K562 (cell line): ENCODE data around the gene LRP2. TPM values are rescaled to one million over a fixed set of nuclear protein-coding genes. Genes with fewer than 3 reads are reported as not detected.

Experiments used
- ATAC-seq: fragments of 200-7000 bp; cut with Tn5 transposase; 3 replicates; pipeline ENCODE4 v1.9.1; 2020; ENCODE audit warnings: moderate library complexity
- BruUV-seq: library from RNA; stranded (reverse); fragments of 400-500 nt; replicated peaks from 2 replicates; lab custom pipeline; 2021; lab: Mats Ljungman, UMichigan
- CTCF ChIA-PET: fragments of 300-600 bp; formaldehyde crosslinking; extraction: SDS; loops from one replicate; lab custom pipeline; 2021; ENCODE audit warnings: low intra/inter-chr PET ratio; lab: Yijun Ruan, JAX
- POLR2A ChIA-PET: fragments of 300-600, 350-650 bp; sonication (Branson Sonifier 250); formaldehyde crosslinking; extraction: SDS; loops from one replicate; lab custom pipeline; 2021; ENCODE audit warnings: antibody characterized with exemption, inconsistent platforms; lab: Yijun Ruan, JAX
- DNase-seq, 4 experiments: peaks; one replicate each; pipeline versions ENCODE4 v3.0.0 to v3.0.0-alpha.2; 2011 to 2018; ENCODE audit warnings: low spot score in 3 of 4, mixed read lengths in 3 of 4; ENCODE audit errors: extremely low read depth in 1 of 4
- FAIRE-seq: peaks from 2 replicates; lab custom pipeline; 2011; peaks lifted over from hg19 to GRCh38; lab: Jason Lieb, UNC
- H2AFZ ChIP-seq: 2 replicates; pipeline ENCODE4 v1.6.0; 2011; ENCODE audit warnings: low read depth, low read length, control low read depth, inconsistent platforms
- H3K27ac ChIP-seq: fragments of 200-600 bp; 3 replicates; pipeline ENCODE4 v1.8.0; 2011; ENCODE audit warnings: low read depth, mild to moderate bottlenecking, control low read depth, inconsistent platforms, low read length, moderate library complexity, mixed read lengths; ENCODE audit errors: extremely low read depth
- H3K27me3 ChIP-seq, 2 experiments: fragments of 300-600 bp in 1 of 2; 2 replicates in 1 of 2; 3 replicates in 1 of 2; pipeline versions ENCODE4 v1.6.0 to v1.8.0; 2011; ENCODE audit warnings: inconsistent platforms in 2 of 2, low read length in 2 of 2, mild to moderate bottlenecking in 1 of 2, mixed read lengths in 1 of 2, moderate library complexity in 1 of 2; ENCODE audit not compliant: control insufficient read depth in 2 of 2, insufficient read depth in 2 of 2
- H3K36me3 ChIP-seq: fragments of 300-600 bp; 3 replicates; pipeline ENCODE4 v1.8.0; 2011; ENCODE audit warnings: mild to moderate bottlenecking, low read length, inconsistent platforms; ENCODE audit not compliant: control insufficient read depth, insufficient read depth
- H3K4me1 ChIP-seq, 2 experiments: fragments of 200-600 bp in 1 of 2; replicated peaks in 1 of 2; 2 replicates in 1 of 2; 3 replicates in 1 of 2; pipeline versions ENCODE4 v1.5.1 to v1.8.0; 2011; ENCODE audit warnings: inconsistent platforms in 2 of 2, low read length in 2 of 2, mild to moderate bottlenecking in 1 of 2, mixed read lengths in 1 of 2, moderate library complexity in 1 of 2; ENCODE audit not compliant: control insufficient read depth in 2 of 2, insufficient read depth in 2 of 2
- H3K4me2 ChIP-seq: 2 replicates; pipeline ENCODE4 v1.6.1; 2011; ENCODE audit warnings: low read length, control low read depth, inconsistent platforms, mixed read lengths; ENCODE audit not compliant: insufficient read depth
- H3K4me3 ChIP-seq: fragments of 200-600 bp; sonication (generic), shearing (Covaris generic); 2 replicates; pipeline ENCODE4 v1.5.1; 2016; ENCODE audit warnings: control low read depth, inconsistent platforms
- H3K79me2 ChIP-seq: fragments of 200-600 bp; 3 replicates; pipeline ENCODE4 v1.8.0; 2011; ENCODE audit warnings: low read length, inconsistent platforms; ENCODE audit not compliant: control insufficient read depth, insufficient read depth
- H3K9ac ChIP-seq, 2 experiments: 2 replicates each; pipeline versions ENCODE4 v1.6.0 to v1.6.1; 2011; ENCODE audit warnings: low read depth in 2 of 2, low read length in 2 of 2, control low read depth in 1 of 2, inconsistent platforms in 1 of 2, mild to moderate bottlenecking in 1 of 2, mixed read lengths in 1 of 2; ENCODE audit not compliant: insufficient read depth in 1 of 2
- H3K9me1 ChIP-seq: one replicate; pipeline ENCODE4 v1.6.0; 2011; ENCODE audit warnings: inconsistent platforms, mild to moderate bottlenecking, low read length, moderate library complexity; ENCODE audit not compliant: control insufficient read depth, insufficient read depth
- H3K9me3 ChIP-seq: replicated peaks from 2 replicates; pipeline ENCODE4 v1.5.1; 2011; ENCODE audit warnings: low read depth, low read length, inconsistent platforms; ENCODE audit not compliant: control insufficient read depth, insufficient read depth
- H4K20me1 ChIP-seq: replicated peaks from 2 replicates; pipeline ENCODE4 v1.6.1; 2011; ENCODE audit warnings: low read length, inconsistent platforms, mixed read lengths; ENCODE audit not compliant: control insufficient read depth, insufficient read depth
- KAT7 ChIP-seq: sonication (generic); formaldehyde crosslinking; IDR thresholded peaks from 2 replicates; pipeline ENCODE4 v1.8.0; 2022; ENCODE audit warnings: missing genetic modification reagents, mild to moderate bottlenecking, borderline replicate concordance
- OTX1 ChIP-seq: fragments of 450-650 bp; formaldehyde crosslinking; IDR thresholded peaks from 2 replicates; pipeline ENCODE4 v1.4.0; 2022; ENCODE audit warnings: mild to moderate bottlenecking
- SP2 ChIP-seq: IDR thresholded peaks from 2 replicates; pipeline ENCODE4 v1.6.1; 2011; ENCODE audit warnings: mild to moderate bottlenecking, low read depth, low read length, moderate library complexity; ENCODE audit not compliant: poor library complexity, severe bottlenecking; ENCODE audit errors: extremely low read depth
- WGBS: fragments of 100-300 bp; shearing (Covaris generic); methylation state at CpG from one replicate; pipeline ENCODE4 v1.1.6; 2016; ENCODE audit warnings: low coverage, mixed read lengths; ENCODE audit not compliant: insufficient coverage; ENCODE audit errors: missing lambda C conversion rate; 5-methylcytosine and 5-hydroxymethylcytosine counted together
- in situ Hi-C: fragments of 300-500 bp; cut with MboI; formaldehyde crosslinking; loops from 4 replicates; pipeline ENCODE4 v1.15.0; 2018; ENCODE audit warnings: inconsistent platforms, mixed read lengths
- intact Hi-C: fragments of 100-400 bp; cut with micrococcal nuclease; formaldehyde crosslinking; loops from 2 replicates; pipeline ENCODE4 v1.14.2; 2022
- polyA plus RNA-seq, 8 experiments: library from polyadenylated mRNA; depleted of rRNA in 4 of 8; stranded (reverse) in 5 of 8; unstranded in 3 of 8; fragments of >200 nt; fragmentation: Nextera tagmentation in 2 of 8; fragmentation: Illumina TruSeq in 1 of 8; extraction: Ambion mirVana in 2 of 8; extraction: Trizol in 1 of 8; gene quantifications; 2 replicates each; pipeline versions ENCODE4 v1.2.1 to v1.2.3, GENCODE V29; 2011 to 2014; ENCODE audit warnings: inconsistent platforms in 1 of 8, missing spikeins in 1 of 8
- total RNA-seq, 7 experiments: library from RNA; depleted of rRNA in 6 of 7; stranded (reverse); fragments of >200 nt in 6 of 7; fragmentation: Illumina TruSeq in 2 of 7; extraction: Trizol in 2 of 7; gene quantifications; 2 replicates each; pipeline versions ENCODE4 v1.2.1 to v1.2.3, GENCODE V29; 2011 to 2021; ENCODE audit warnings: low replicate concordance in 1 of 7
- TF ChIP-seq, protein P1 (sequence below): fragments of 450-650 bp; formaldehyde crosslinking; IDR thresholded peaks from 2 replicates; pipeline ENCODE4 v1.4.0; 2020; ENCODE audit warnings: mild to moderate bottlenecking, moderate library complexity
- TF ChIP-seq, protein P2 (sequence below), 3 experiments: IDR thresholded peaks in 2 of 3; conservative IDR thresholded peaks in 1 of 3; 2 replicates each; pipeline ENCODE4 v1.5.1; 2011 to 2012; ENCODE audit warnings: low read length in 3 of 3, mild to moderate bottlenecking in 3 of 3, control low read depth in 2 of 3, improper control_type of control experiment in 1 of 3, inconsistent platforms in 1 of 3, low read depth in 1 of 3, mixed read lengths in 1 of 3, moderate library complexity in 1 of 3; ENCODE audit not compliant: insufficient read depth in 2 of 3

Gene LRP2
- total and polyA plus RNA-seq, 9 of the 15 experiments (the other 6 are each of a cell fraction or from before 2014, with no cell fraction given): 0.04 to 0.18 (median 0.11) TPM; not detected in 1

DNA sequence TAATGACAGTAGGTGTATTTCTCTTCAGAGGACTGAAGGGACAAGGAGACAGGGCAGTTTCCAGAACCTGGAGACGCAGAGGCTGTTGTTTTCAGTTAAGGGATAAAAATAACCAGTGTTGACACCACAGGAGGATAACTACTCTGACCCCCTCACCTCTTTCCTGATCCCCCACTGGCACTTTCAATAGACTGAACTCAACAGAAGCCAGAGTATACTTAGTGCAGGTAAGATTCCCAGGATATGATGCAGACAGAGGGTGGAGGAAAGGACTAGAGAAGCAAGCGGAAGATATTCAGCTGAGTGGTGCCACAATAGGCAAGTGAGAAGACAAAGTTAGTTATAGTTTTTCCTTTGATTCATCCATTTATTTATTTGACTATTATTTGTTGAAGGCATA lies 273.2 kb downstream of the LRP2 start (continued):
- TF ChIP-seq, protein P1, sequence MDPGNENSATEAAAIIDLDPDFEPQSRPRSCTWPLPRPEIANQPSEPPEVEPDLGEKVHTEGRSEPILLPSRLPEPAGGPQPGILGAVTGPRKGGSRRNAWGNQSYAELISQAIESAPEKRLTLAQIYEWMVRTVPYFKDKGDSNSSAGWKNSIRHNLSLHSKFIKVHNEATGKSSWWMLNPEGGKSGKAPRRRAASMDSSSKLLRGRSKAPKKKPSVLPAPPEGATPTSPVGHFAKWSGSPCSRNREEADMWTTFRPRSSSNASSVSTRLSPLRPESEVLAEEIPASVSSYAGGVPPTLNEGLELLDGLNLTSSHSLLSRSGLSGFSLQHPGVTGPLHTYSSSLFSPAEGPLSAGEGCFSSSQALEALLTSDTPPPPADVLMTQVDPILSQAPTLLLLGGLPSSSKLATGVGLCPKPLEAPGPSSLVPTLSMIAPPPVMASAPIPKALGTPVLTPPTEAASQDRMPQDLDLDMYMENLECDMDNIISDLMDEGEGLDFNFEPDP (CRISPR knock-in tag): no peak
- TF ChIP-seq OTX1 (CRISPR knock-in tag): no peak
- TF ChIP-seq KAT7 (CRISPR knock-in tag): no peak

DNA sequence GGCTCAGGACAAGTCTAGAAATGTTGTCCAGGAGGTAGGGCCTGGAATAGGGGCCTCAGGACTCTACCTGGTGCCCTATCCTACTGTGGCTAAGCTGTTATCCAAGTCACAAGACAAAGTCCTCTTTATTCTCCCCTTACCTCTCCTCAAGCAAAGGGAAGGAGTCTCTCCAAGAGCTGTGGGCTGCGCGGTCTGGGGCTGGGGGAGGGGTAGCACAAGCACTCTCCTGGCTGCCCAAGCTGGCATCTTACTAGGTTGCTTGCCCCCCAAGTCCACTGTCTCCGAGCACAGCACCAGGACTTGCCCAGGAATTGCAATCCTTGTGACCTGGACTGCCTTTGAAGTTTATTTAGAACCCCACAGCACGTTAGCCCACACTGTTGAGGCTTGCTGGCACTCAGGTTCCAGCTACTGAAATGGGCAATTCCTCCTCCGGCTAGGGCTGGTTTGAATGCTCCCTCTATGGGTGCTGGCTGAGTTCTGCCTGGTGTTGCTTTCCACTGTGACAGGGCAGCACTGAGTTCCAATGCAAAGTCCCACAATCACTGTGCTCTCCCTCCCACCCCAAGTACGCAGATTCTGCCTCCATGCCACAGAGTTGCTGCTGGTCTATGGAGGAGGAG lies 274.5 kb downstream of the LRP2 start:
- TF ChIP-seq, protein P2, sequence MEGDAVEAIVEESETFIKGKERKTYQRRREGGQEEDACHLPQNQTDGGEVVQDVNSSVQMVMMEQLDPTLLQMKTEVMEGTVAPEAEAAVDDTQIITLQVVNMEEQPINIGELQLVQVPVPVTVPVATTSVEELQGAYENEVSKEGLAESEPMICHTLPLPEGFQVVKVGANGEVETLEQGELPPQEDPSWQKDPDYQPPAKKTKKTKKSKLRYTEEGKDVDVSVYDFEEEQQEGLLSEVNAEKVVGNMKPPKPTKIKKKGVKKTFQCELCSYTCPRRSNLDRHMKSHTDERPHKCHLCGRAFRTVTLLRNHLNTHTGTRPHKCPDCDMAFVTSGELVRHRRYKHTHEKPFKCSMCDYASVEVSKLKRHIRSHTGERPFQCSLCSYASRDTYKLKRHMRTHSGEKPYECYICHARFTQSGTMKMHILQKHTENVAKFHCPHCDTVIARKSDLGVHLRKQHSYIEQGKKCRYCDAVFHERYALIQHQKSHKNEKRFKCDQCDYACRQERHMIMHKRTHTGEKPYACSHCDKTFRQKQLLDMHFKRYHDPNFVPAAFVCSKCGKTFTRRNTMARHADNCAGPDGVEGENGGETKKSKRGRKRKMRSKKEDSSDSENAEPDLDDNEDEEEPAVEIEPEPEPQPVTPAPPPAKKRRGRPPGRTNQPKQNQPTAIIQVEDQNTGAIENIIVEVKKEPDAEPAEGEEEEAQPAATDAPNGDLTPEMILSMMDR (IDR thresholded peaks at IDR 0.05 in 2 of 3, conservative IDR thresholded peaks at IDR 0.05 in 1 of 3; ENCODE audit: insufficient read depth in 2 of 3, low read depth in 1 of 3, low read length in 3 of 3): peak in 1 of 3 experiments; percentile 15; a peak in 1 of 6 replicates
- TF ChIP-seq SP2: no peak
- no peak for FAIRE-seq
- POLR2A ChIA-PET: interaction anchor here (0.8 to 1.0 kb wide), 2 partner anchors 9 kb away, joined by 3 read pairs; no protein-coding TSS in a partner anchor
- intact Hi-C loops: no loop called here
- Histone ChIP-seq H2AFZ (no peak overlapping the region), H3K9me3 (no peaks in the 10 kb centered on the region), H3K27ac (no peak overlapping the region), H3K9me1 (no peaks in the 10 kb centered on the region), H3K79me2 (no peaks in the 10 kb centered on the region), H3K36me3 (no peaks in the 10 kb centered on the region), H4K20me1 (no peaks in the 10 kb centered on the region), H3K4me1 (no peaks in the 10 kb centered on the region; a peak in 1 of 5 replicates), H3K4me3 (no peak overlapping the region), H3K27me3 (no peaks in the 10 kb centered on the region), H3K9ac (no peak overlapping the region), H3K4me2 (no peak overlapping the region)
- no TSS peak for BruUV-seq
- DNase-seq: no peak
- WGBS: 45% methylated on average over 6 of the region's 6 CpGs
- in situ Hi-C loops: no loop called here
- CTCF ChIA-PET: no interaction called here
- ATAC-seq: 0 out of 3 replicates have a peak, but pooled peaks have one; percentile 42
